T-cell (primary cell): ENCODE measurements around the gene PARM1. TPM values are rescaled to one million over a fixed set of nuclear protein-coding genes. Genes with fewer than 3 reads are reported as not detected.
"Not testable (repeated sequence)": the region's sequence is repeated elsewhere in the genome, so short reads cannot be mapped to it uniquely, and the experiment has no call there.

Experiments used
- ATAC-seq, 4 experiments: fragments of 200-7000 bp in 3 of 4; fragments of 150-1000 bp in 1 of 4; cut with Tn5 transposase; replicated peaks in 1 of 4; 1 replicate in 3 of 4; 2 replicates in 1 of 4; pipeline ENCODE4 v1.10.0; 2021; ENCODE audit warnings: moderate library complexity in 3 of 4, mild to moderate bottlenecking in 2 of 4, moderate number of reproducible peaks in 1 of 4
- CTCF ChIA-PET, 2 donors: fragments of 300-600 bp; sonication (Branson Sonifier 250); formaldehyde crosslinking; loops; one replicate each; lab custom pipeline; 2022; ENCODE audit warnings: antibody characterized with exemption in 2 of 2; lab: Charles Lee
- POLR2A ChIA-PET, 2 donors: fragments of 300-600 bp; sonication (Branson Sonifier 250); formaldehyde crosslinking; loops; one replicate each; lab custom pipeline; 2022; ENCODE audit warnings: antibody characterized with exemption in 2 of 2; lab: Charles Lee
- DNase-seq, 35 experiments: peaks; one replicate each; pipeline versions ENCODE4 v3.0.0 to v3.0.0-alpha.2; 2013 to 2023
- H3K27ac ChIP-seq: one replicate; pipeline ENCODE4 v1.5.1; 2013; ENCODE audit warnings: low read length
- H3K27me3 ChIP-seq, 2 experiments: replicated peaks in 1 of 2; 1 replicate in 1 of 2; 2 replicates in 1 of 2; pipeline versions ENCODE4 v1.6.1 to v1.7.0; 2013; ENCODE audit warnings: low read length in 1 of 2, mixed read lengths in 1 of 2; ENCODE audit not compliant: control insufficient read depth in 2 of 2, insufficient read depth in 2 of 2; ENCODE audit errors: extremely low read depth in 1 of 2
- H3K36me3 ChIP-seq, 2 donors: 1 replicate in 1 of 2; 2 replicates in 1 of 2; pipeline versions ENCODE4 v1.6.1 to v1.7.0; 2013; ENCODE audit warnings: low read length in 1 of 2; ENCODE audit not compliant: control insufficient read depth in 2 of 2, insufficient read depth in 1 of 2; ENCODE audit errors: extremely low read depth in 1 of 2
- H3K4me1 ChIP-seq, 2 experiments: 1 replicate in 1 of 2; 2 replicates in 1 of 2; pipeline versions ENCODE4 v1.6.1 to v1.7.0; 2013; ENCODE audit warnings: low read length in 2 of 2, mixed read lengths in 1 of 2; ENCODE audit not compliant: insufficient read depth in 2 of 2, control insufficient read depth in 1 of 2; ENCODE audit errors: extremely low read depth in 1 of 2
- H3K4me3 ChIP-seq, 2 donors: 1 replicate in 1 of 2; 2 replicates in 1 of 2; pipeline versions ENCODE4 v1.5.1 to v1.7.0; 2013; ENCODE audit warnings: mild to moderate bottlenecking in 2 of 2, low read length in 1 of 2, moderate library complexity in 1 of 2; ENCODE audit not compliant: control insufficient read depth in 1 of 2; ENCODE audit errors: extremely low read depth in 1 of 2
- H3K9me3 ChIP-seq: 2 replicates; pipeline ENCODE4 v1.7.0; 2013
- H3K27ac Mint-ChIP-seq, 2 donors: one replicate each; pipeline ENCODE4 v1.8.0; 2020 to 2021; ENCODE audit warnings: mild to moderate bottlenecking in 2 of 2, mixed read lengths in 2 of 2
- H3K27me3 Mint-ChIP-seq, 2 donors: one replicate each; pipeline ENCODE4 v1.8.0; 2021 to 2022; ENCODE audit warnings: mixed read lengths in 2 of 2
- H3K36me3 Mint-ChIP-seq: one replicate; pipeline ENCODE4 v1.8.0; 2021; ENCODE audit warnings: mixed read lengths
- H3K4me1 Mint-ChIP-seq, 3 donors: one replicate each; pipeline ENCODE4 v1.8.0; 2020 to 2022; ENCODE audit warnings: mixed read lengths in 3 of 3, mild to moderate bottlenecking in 1 of 3
- H3K4me3 Mint-ChIP-seq, 3 donors: one replicate each; pipeline ENCODE4 v1.8.0; 2020 to 2022; ENCODE audit warnings: mild to moderate bottlenecking in 3 of 3, mixed read lengths in 3 of 3, moderate library complexity in 3 of 3
- H3K9me3 Mint-ChIP-seq, 3 donors: one replicate each; pipeline ENCODE4 v1.8.0; 2020 to 2022; ENCODE audit warnings: mixed read lengths in 3 of 3
- WGBS: methylation state at CpG from one replicate; pipeline ENCODE4 v1.1.5; 2013; ENCODE audit warnings: missing lambda C conversion rate; ENCODE audit not compliant: insufficient coverage; 5-methylcytosine and 5-hydroxymethylcytosine counted together
- total RNA-seq, 35 experiments: library from RNA in 6 of 35; stranded (reverse) in 6 of 35; fragments of 120-200 nt in 1 of 35; gene quantifications; one replicate each; pipeline versions ENCODE4 v1.2.1 to v1.2.4 and lab custom pipeline; 2013 to 2026

The PARM1 gene
- total RNA-seq, 5 donors from 2014 or later (not counting 1 experiment from before 2014, with no cell fraction given), result 0.13 to 0.38 (median 0.26) TPM

DNA sequence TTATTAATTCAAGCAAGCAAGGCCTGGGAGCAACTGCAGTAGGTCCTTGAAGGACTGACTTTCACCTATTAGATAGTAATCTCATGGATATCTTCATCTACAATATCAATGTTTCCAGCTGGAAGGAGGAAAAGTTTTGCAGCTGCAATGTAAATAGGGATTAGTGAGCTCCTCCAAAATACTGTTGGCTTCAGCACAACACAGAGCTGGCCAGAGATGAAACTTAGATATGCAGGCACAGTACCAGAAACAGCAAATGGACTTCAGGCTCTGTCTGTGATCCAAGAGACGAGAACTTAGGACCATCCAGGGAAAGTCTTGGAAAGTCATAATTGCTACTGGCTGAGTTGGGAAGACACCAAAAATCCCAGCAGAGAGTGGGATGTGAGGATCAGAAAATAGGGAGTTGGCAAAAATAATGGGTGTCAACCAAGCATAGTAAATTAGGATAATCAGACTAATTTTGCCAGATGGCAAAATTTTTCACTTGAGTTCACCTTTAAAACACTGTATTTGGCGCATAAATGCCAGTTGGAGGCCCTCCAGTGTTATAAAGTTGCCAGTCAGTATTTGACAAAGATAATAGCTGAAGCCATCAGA is 57.5 kb downstream of the PARM1 start:
- no peaks in the 10 kb centered on the region for H3K9me3 ChIP-seq
- no peak overlapping the region for H3K27ac Mint-ChIP-seq
- DNase-seq, result no peak
- H3K27me3 Mint-ChIP-seq, result peaks cover 3 to 4% of the 10 kb centered on the region in 2 donors
- no peaks in the 10 kb centered on the region for H3K27me3 ChIP-seq
- no peaks in the 10 kb centered on the region for H3K36me3 Mint-ChIP-seq
- no peak overlapping the region for H3K4me3 Mint-ChIP-seq
- ChIA-PET CTCF (no interaction called here), POLR2A (no interaction called here)
- no peak overlapping the region for H3K4me3 ChIP-seq
- ATAC-seq, result no peak
- H3K27ac ChIP-seq, result no peak overlapping the region
- H3K36me3 ChIP-seq, result no peaks in the 10 kb centered on the region
- no peaks in the 10 kb centered on the region for H3K4me1 ChIP-seq
- 91% methylated on average over 1 of the region's 2 CpGs for WGBS
- no peaks in the 10 kb centered on the region for H3K4me1 Mint-ChIP-seq
- H3K9me3 Mint-ChIP-seq, result peaks cover 0 to 7% (median 2%) of the 10 kb centered on the region in 3 donors

DNA sequence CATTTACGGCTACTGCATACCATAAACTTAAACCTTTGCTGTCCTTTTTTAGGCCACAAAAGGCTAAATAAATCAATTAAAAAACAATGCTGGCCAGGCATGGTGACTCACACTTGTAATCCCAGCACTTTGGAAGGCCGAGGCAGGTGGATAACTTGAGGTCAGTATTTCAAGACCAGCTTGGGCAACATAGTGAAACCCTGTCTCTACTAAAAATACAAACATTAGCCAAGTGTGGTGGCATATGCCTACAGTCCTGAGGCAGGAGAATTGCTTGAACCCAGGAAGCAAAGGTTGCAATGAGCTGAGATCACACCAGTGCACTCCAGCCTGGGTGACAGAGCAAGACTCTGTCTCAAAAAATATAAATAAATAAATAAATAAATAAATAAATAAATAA is 61.5 kb downstream of the PARM1 start:
- H3K27ac ChIP-seq, CTCF ChIA-PET, H3K27me3 Mint-ChIP-seq, H3K9me3 Mint-ChIP-seq, ATAC-seq, H3K27ac Mint-ChIP-seq, H3K4me3 Mint-ChIP-seq, H3K36me3 Mint-ChIP-seq, H3K9me3 ChIP-seq, H3K4me1 ChIP-seq, POLR2A ChIA-PET, H3K4me3 ChIP-seq, H3K4me1 Mint-ChIP-seq, H3K27me3 ChIP-seq, DNase-seq, H3K36me3 ChIP-seq: not testable (repeated sequence)
- WGBS, result 33% methylated on average over 1 of the region's 2 CpGs

DNA sequence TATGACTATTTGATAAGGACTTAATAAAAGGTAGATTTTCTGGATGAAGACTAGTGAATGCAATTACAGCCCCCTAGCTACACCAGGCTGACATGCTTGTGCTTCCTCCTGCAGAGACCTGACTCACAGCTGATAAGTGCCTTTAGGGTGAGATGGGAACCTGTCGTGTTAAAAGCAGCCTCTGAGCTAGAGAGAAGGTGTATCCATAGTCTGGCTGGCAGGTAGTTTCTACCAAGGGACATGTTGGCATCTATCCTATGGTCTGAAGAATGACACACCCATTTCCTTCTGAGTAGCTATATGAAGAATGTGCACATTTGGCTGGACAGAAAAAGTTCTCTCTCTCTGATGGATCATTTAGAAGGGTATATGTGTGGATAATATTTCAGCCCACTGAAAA is 64.1 kb downstream of the PARM1 start:
- Histone ChIP-seq H3K4me1 (no peaks in the 10 kb centered on the region), H3K36me3 (no peaks in the 10 kb centered on the region), H3K27ac (no peak overlapping the region), H3K27me3 (no peaks in the 10 kb centered on the region), H3K4me3 (no peak overlapping the region), H3K9me3 (no peaks in the 10 kb centered on the region)
- Mint-ChIP-seq H3K9me3 (peaks cover 0 to 2% (median 0%) of the 10 kb centered on the region in 3 donors), H3K27me3 (peaks cover 0 to 7% of the 10 kb centered on the region in 2 donors), H3K4me3 (no peak overlapping the region), H3K27ac (no peak overlapping the region), H3K4me1 (no peaks in the 10 kb centered on the region), H3K36me3 (no peaks in the 10 kb centered on the region)
- DNase-seq (no peak), ATAC-seq (no peak)
- POLR2A ChIA-PET, result no interaction called here
- 60% methylated on average over 1 of the region's 1 CpG for WGBS
- CTCF ChIA-PET, result no interaction called here

GRCh38 chr4:74997948-74998729 is 65.2 kb downstream of the PARM1 start:
- no peak for ATAC-seq
- no peaks in the 10 kb centered on the region for H3K4me1 ChIP-seq
- no peak overlapping the region for H3K27ac ChIP-seq
- 38% methylated on average over 1 of the region's 3 CpGs for WGBS
- H3K9me3 ChIP-seq, result no peaks in the 10 kb centered on the region
- Mint-ChIP-seq H3K36me3 (no peaks in the 10 kb centered on the region), H3K27me3 (peaks cover 0 to 7% of the 10 kb centered on the region in 2 donors), H3K4me3 (no peak overlapping the region), H3K9me3 (no peaks in the 10 kb centered on the region), H3K4me1 (no peaks in the 10 kb centered on the region), H3K27ac (no peak overlapping the region)
- no peak for DNase-seq
- CTCF ChIA-PET, result no interaction called here
- no peak overlapping the region for H3K4me3 ChIP-seq
- no peaks in the 10 kb centered on the region for H3K36me3 ChIP-seq
- POLR2A ChIA-PET, result no interaction called here
- no peaks in the 10 kb centered on the region for H3K27me3 ChIP-seq

- Histone ChIP-seq H3K27me3 (no peaks in the 10 kb centered on the region), H3K36me3 (no peaks in the 10 kb centered on the region), H3K27ac (no peak overlapping the region), H3K4me3 (no peak overlapping the region), H3K9me3 (no peaks in the 10 kb centered on the region), H3K4me1 (no peaks in the 10 kb centered on the region)
- ChIA-PET CTCF (no interaction called here), POLR2A (no interaction called here)
- no peak for ATAC-seq
- H3K4me1 Mint-ChIP-seq, result no peaks in the 10 kb centered on the region
- WGBS, result 100% methylated on average over 1 of the region's 6 CpGs
- H3K27ac Mint-ChIP-seq, result no peak overlapping the region
- no peaks in the 10 kb centered on the region for H3K9me3 Mint-ChIP-seq
- no peak for DNase-seq
- no peak overlapping the region for H3K4me3 Mint-ChIP-seq
- H3K27me3 Mint-ChIP-seq, result peaks cover 0 to 11% of the 10 kb centered on the region in 2 donors
- no peaks in the 10 kb centered on the region for H3K36me3 Mint-ChIP-seq
These were observed 66.9 kb downstream of the PARM1 start for GRCh38 chr4:74999714-75000309.

DNA sequence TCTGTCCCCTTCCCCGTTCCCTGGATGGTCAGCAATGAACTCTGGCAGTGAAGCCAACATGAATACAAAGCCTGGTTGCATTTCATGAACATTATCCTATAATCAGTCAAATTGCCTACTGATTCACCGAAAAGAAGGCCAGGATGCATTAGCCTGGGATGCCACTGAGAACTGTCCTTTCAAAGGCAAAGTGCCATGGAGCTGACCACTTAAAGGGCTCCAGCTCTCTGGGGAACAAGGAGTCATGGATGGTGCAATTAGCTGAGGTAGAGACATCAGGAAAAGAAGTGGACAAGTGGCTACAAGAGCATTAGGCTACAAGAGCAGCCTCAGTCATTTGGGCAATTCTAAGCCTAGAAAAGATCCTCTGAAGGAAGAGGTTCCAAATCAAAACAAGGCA is 69.0 kb downstream of the PARM1 start:
- no peak overlapping the region for H3K4me3 Mint-ChIP-seq
- H3K27me3 ChIP-seq, result no peaks in the 10 kb centered on the region
- no peak for ATAC-seq
- POLR2A ChIA-PET, result no interaction called here
- H3K4me3 ChIP-seq, result no peak overlapping the region
- H3K27ac ChIP-seq, result no peak overlapping the region
- H3K9me3 ChIP-seq, result no peaks in the 10 kb centered on the region
- no peaks in the 10 kb centered on the region for H3K36me3 Mint-ChIP-seq
- no peak overlapping the region for H3K27ac Mint-ChIP-seq
- H3K4me1 ChIP-seq, result no peaks in the 10 kb centered on the region
- WGBS, result no CpG with 5 or more reads among the region's 2 CpGs
- no peaks in the 10 kb centered on the region for H3K4me1 Mint-ChIP-seq
- DNase-seq, result no peak
- peaks cover 0 to 11% of the 10 kb centered on the region in 2 donors for H3K27me3 Mint-ChIP-seq
- H3K9me3 Mint-ChIP-seq, result no peaks in the 10 kb centered on the region
- CTCF ChIA-PET, result no interaction called here
- no peaks in the 10 kb centered on the region for H3K36me3 ChIP-seq
